GM21717 (cell line): Measurements from ENCODE around the gene ZSCAN22.
"Not testable (repeated sequence)": the region's sequence is repeated elsewhere in the genome, so short reads cannot be mapped to it uniquely, and the experiment has no call there.

ENCODE experiments used
- ATAC-seq: cut with Tn5 transposase; IDR thresholded peaks from one replicate; pipeline ENCODE4 v1.9.1; 2021; ENCODE audit warnings: mild to moderate bottlenecking, moderate library complexity; ENCODE audit not compliant: unreplicated experiment

ZSCAN22 gene

GRCh38 chr19:58317476-58318072 lies 9.2 kb upstream of the ZSCAN22 start:
- no peak for ATAC-seq

GRCh38 chr19:58318297-58318696 lies 8.5 kb upstream of the ZSCAN22 start:
- no peak for ATAC-seq

- no peak for ATAC-seq
These were observed 7.6 kb upstream of the ZSCAN22 start for GRCh38 chr19:58319241-58319640.

GRCh38 chr19:58325311-58326022 lies 1.3 kb upstream of the ZSCAN22 start:
- ATAC-seq: no peak

DNA sequence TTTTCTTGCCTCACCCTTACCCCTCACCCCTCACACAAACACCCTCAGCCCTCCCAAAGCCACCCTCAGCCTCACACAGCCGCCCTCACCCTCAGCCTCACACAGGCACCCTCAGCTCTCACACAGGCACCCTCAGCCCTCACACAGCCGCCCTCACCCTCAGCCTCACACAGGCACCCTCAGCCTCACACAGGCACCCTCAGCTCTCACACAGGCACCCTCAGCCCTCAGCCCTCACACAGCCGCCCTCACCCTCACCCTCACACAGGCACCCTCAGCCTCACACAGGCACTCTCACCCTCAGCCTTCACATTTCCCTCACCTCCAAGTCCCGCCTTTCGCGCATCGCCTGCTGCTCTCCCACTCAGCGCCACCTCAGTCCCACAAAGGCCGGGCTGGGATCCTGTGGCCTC lies 287 bp upstream of the ZSCAN22 start:
- ATAC-seq: no peak

- ATAC-seq: no peak
These were observed 2.2 kb downstream of the ZSCAN22 start for GRCh38 chr19:58328999-58329398.

DNA sequence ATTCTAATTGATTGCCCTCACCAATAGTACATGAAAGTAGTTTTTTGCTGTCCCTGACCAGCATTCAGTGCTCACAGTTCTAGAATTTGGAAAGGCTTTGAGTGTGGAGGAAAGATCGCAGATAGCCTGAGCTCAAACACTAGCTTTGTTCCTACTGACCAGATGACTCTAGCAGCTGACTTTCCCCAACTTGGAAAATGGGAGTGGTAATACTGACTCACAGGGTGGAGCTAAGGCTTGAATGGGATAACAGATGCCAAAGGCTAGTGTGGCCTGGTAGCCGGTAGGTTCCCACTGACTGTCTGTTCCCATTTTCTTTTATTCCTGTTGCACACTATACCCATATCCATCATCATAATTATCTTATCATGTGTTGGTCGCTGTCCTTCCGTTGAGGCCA lies 3.7 kb downstream of the ZSCAN22 start:
- ATAC-seq: no peak

DNA sequence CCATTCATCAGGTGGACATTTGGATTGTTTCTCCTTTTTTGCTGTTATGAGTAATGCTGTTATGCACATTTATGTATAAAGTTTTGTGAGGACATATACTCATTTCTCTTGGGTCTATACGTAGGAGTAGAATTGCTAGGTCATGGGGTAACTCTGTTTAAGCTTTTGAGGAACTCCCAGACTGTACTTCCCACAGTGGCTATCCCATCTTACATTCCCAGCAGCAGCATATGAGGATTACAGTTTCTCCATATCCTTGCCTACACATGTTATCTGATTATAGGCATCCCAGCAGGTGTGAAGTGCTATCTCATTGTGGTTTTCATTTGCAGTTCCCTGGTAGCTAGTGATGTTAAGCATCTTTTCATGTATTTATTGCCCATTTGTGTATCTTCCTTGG lies 5.9 kb downstream of the ZSCAN22 start:
- no peak for ATAC-seq

GRCh38 chr19:58334691-58335249 lies 8.0 kb downstream of the ZSCAN22 start:
- ATAC-seq: no peak

DNA sequence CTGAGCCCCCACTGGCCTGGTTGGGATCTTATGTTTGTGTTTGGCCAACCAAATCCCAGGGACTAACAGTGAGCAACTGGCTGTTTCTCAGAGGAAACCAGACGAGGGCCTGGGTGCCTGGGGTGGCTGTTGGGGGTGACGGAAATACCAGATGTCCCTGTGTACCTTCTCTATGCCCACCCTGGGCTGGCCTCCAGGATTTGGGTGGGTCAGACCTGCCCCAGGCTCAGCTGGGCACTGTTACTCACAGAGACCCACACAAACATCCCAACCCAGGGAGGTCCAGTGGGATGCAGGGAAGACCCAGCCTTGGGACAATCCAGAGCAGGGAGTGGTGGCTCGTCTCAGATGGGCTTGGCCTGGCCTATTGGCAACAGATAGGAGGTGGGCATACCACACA lies 8.8 kb downstream of the ZSCAN22 start:
- ATAC-seq: no peak

DNA sequence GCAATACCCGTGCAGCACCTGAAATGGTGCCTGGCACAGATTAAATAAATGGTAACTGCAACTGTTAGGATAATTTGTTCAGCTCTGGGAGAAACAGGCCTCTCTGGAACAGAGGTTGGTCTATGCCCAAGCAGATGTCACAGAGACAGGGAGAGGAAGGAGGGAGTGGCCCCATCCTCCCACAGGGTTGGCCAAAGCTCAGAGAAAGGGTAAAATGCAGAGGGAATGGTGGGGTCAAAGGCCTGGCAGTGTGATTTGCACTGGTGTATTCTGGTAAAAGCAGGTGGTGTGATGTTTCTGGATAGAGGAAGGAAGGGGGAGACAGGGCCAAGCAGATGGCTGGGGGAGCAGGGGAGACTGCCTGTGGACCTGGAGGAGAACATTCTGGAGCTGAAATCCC lies 9.4 kb downstream of the ZSCAN22 start:
- ATAC-seq: no peak

DNA sequence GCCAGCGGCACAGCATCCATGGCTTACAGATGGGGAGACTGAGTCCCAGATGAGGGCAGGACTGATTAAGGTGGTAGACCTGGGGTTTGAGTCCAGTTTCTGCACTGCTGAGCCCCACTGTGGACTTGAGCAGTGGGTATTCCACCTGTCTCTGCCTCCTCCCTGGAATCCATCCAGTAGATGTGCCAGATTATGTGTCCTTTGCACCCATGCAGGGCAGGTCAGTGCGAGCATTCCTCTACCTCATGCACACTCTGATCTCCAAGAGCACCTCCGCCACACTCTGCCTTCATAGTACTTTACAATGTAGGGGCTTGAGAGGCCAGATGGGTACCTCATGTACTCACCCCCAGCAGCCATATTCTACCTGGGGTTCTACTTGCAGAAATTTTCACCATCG lies 10.0 kb downstream of the ZSCAN22 start:
- no peak for ATAC-seq

DNA sequence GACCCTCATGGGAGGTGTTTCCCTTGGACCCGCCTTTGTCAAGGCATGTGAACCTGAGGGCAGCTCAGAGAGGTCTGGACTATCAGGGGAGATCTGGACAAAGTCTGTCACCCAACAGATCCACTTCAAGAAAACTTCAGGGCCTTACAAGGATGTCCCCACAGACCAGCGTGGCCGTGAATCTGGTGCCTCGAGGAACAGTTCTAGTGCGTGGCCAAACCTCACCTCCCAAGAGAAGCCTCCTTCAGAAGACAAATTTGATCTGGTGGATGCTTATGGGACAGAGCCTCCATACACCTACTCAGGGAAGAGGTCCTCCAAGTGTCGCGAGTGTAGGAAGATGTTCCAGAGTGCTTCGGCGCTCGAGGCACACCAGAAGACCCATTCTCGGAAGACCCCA lies 11.5 kb downstream of the ZSCAN22 start:
- no peak for ATAC-seq

- no peak for ATAC-seq
These were observed 12.2 kb downstream of the ZSCAN22 start for GRCh38 chr19:58338825-58339558.

DNA sequence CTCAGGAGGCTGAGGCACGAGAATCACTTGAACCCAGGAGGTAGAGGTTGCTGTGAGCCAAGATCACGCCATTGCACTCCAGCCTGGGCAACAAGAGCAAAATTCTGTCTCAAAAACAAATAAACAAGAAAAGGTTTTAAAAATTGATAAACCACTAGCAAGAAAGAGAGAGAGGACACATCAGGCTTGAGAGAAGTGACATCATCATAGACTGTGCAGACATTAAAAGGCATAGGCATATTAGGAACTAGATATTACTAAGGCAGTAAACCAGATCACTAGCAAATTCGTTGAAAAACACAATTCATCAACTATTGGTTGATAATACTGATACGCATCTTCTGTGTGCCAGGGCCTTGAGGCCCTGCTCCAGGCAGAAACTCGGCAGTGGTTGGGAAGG lies 18.8 kb downstream of the ZSCAN22 start:
- no peak for ATAC-seq

- ATAC-seq: peak; percentile 67
These were observed 20.5 kb downstream of the ZSCAN22 start for GRCh38 chr19:58346961-58347929.

GRCh38 chr19:58348080-58348479 lies 21.3 kb downstream of the ZSCAN22 start:
- ATAC-seq: not testable (repeated sequence)

GRCh38 chr19:58349590-58349989 lies 22.8 kb downstream of the ZSCAN22 start:
- no peak for ATAC-seq

GRCh38 chr19:58350001-58350861 lies 23.4 kb downstream of the ZSCAN22 start:
- no peak for ATAC-seq
